Measurements from ENCODE around the gene LINGO3. TPM values are rescaled to one million over a fixed set of nuclear protein-coding genes. Genes with fewer than 3 reads are reported as not detected.
"Not testable (repeated sequence)": the region's sequence is repeated elsewhere in the genome, so short reads cannot be mapped to it uniquely, and the experiment has no call there.

LINGO3 gene
- polyA plus RNA-seq, 3 donors, result 0.08 to 2.8 (median 2.2) TPM

GRCh38 chr19:2351591-2351990 lies 43.6 kb upstream of the LINGO3 start:
- 99% methylated on average over 26 of the region's 28 CpGs for WGBS (ENCODE audit: insufficient coverage)
- Mint-ChIP-seq H3K4me3 (no peak overlapping the region), H3K4me1 (no peaks in the 10 kb centered on the region), H3K36me3 (peaks cover 2 to 14% of the 10 kb centered on the region in 2 donors), H3K9me3 (no peaks in the 10 kb centered on the region), H3K27ac (no peak overlapping the region), H3K27me3 (ENCODE audit: low read depth in 3 of 3) (peaks cover 0 to 2% (median 0%) of the 10 kb centered on the region in 3 donors)
- DNase-seq, result no peak
- H3K9ac ChIP-seq (ENCODE audit: insufficient read depth, low read length, poor library complexity, severe bottlenecking), result no peak overlapping the region
- H4K20me1 ChIP-seq (ENCODE audit: insufficient read depth, low read length), result no peaks in the 10 kb centered on the region
- intact Hi-C loops (cut with micrococcal nuclease), result no loop called here
- no peak overlapping the region for H3K4me2 ChIP-seq (replicated peaks; ENCODE audit: extremely low read depth, low read length, poor library complexity, severe bottlenecking)
- H3K4me1 ChIP-seq (ENCODE audit: control insufficient read depth in 1 of 2, insufficient read depth in 2 of 2, low read length in 2 of 2), result no peaks in the 10 kb centered on the region
- no peaks in the 10 kb centered on the region for H3K79me2 ChIP-seq (ENCODE audit: insufficient read depth, low read length)
- H3K9me3 ChIP-seq (replicated peaks in 1 of 2; ENCODE audit: control insufficient read depth in 1 of 2, insufficient read depth in 1 of 2, low read length in 2 of 2), result no peaks in the 10 kb centered on the region
- no peak for TF ChIP-seq CTCF (IDR thresholded peaks at IDR 0.05)
- no peak overlapping the region for H3K27ac ChIP-seq (ENCODE audit: low read depth in 1 of 2, low read length in 2 of 2)
- H3K4me3 ChIP-seq (replicated peaks in 1 of 3; ENCODE audit: low read depth in 2 of 3, low read length in 3 of 3), result no peak overlapping the region
- H3K27me3 ChIP-seq (ENCODE audit: control insufficient read depth in 2 of 2, insufficient read depth in 2 of 2, low read length in 2 of 2), result no peaks in the 10 kb centered on the region
- H2AFZ ChIP-seq (ENCODE audit: insufficient read depth, low read depth, low read length, poor library complexity, severe bottlenecking), result no peak overlapping the region
- peaks cover 13 to 26% of the 10 kb centered on the region in 2 donors for H3K36me3 ChIP-seq (replicated peaks in 1 of 2; ENCODE audit: control insufficient read depth in 1 of 2, insufficient read depth in 2 of 2, low read length in 2 of 2)

GRCh38 chr19:2350656-2351055 lies 42.7 kb upstream of the LINGO3 start:
- Histone ChIP-seq H3K9me3 (replicated peaks in 1 of 2; ENCODE audit: control insufficient read depth in 1 of 2, insufficient read depth in 1 of 2, low read length in 2 of 2) (no peaks in the 10 kb centered on the region), H3K79me2 (ENCODE audit: insufficient read depth, low read length) (no peaks in the 10 kb centered on the region), H3K36me3 (replicated peaks in 1 of 2; ENCODE audit: control insufficient read depth in 1 of 2, insufficient read depth in 2 of 2, low read length in 2 of 2) (peaks cover 16 to 26% of the 10 kb centered on the region in 2 donors), H3K4me1 (ENCODE audit: control insufficient read depth in 1 of 2, insufficient read depth in 2 of 2, low read length in 2 of 2) (no peaks in the 10 kb centered on the region), H3K9ac (ENCODE audit: insufficient read depth, low read length, poor library complexity, severe bottlenecking) (no peak overlapping the region), H2AFZ (ENCODE audit: insufficient read depth, low read depth, low read length, poor library complexity, severe bottlenecking) (no peak overlapping the region), H3K4me2 (replicated peaks; ENCODE audit: extremely low read depth, low read length, poor library complexity, severe bottlenecking) (no peak overlapping the region), H4K20me1 (ENCODE audit: insufficient read depth, low read length) (no peaks in the 10 kb centered on the region), H3K4me3 (replicated peaks in 1 of 3; ENCODE audit: low read depth in 2 of 3, low read length in 3 of 3) (no peak overlapping the region), H3K27ac (ENCODE audit: low read depth in 1 of 2, low read length in 2 of 2) (no peak overlapping the region), H3K27me3 (ENCODE audit: control insufficient read depth in 2 of 2, insufficient read depth in 2 of 2, low read length in 2 of 2) (no peaks in the 10 kb centered on the region)
- H3K4me3 Mint-ChIP-seq, result no peak overlapping the region
- WGBS (ENCODE audit: insufficient coverage), result 95% methylated on average over 16 of the region's 16 CpGs
- intact Hi-C loops (cut with micrococcal nuclease), result no loop called here
- DNase-seq, result no peak
- peaks cover 0 to 3% (median 0%) of the 10 kb centered on the region in 3 donors for H3K27me3 Mint-ChIP-seq (ENCODE audit: low read depth in 3 of 3)
- H3K27ac Mint-ChIP-seq, result no peak overlapping the region
- H3K9me3 Mint-ChIP-seq, result no peaks in the 10 kb centered on the region
- H3K36me3 Mint-ChIP-seq, result peaks cover 4 to 17% of the 10 kb centered on the region in 2 donors
- H3K4me1 Mint-ChIP-seq, result no peaks in the 10 kb centered on the region
- no peak for TF ChIP-seq CTCF (IDR thresholded peaks at IDR 0.05)

GRCh38 chr19:2349818-2350217 lies 41.9 kb upstream of the LINGO3 start:
- intact Hi-C loops (cut with micrococcal nuclease); H3K79me2 ChIP-seq (ENCODE audit: insufficient read depth, low read length); H3K4me3 ChIP-seq (replicated peaks in 1 of 3; ENCODE audit: low read depth in 2 of 3, low read length in 3 of 3); H3K9ac ChIP-seq (ENCODE audit: insufficient read depth, low read length, poor library complexity, severe bottlenecking); H2AFZ ChIP-seq (ENCODE audit: insufficient read depth, low read depth, low read length, poor library complexity, severe bottlenecking); H3K27me3 ChIP-seq (ENCODE audit: control insufficient read depth in 2 of 2, insufficient read depth in 2 of 2, low read length in 2 of 2); H3K27ac ChIP-seq (ENCODE audit: low read depth in 1 of 2, low read length in 2 of 2); DNase-seq; H3K9me3 Mint-ChIP-seq; H3K4me3 Mint-ChIP-seq; H3K9me3 ChIP-seq (replicated peaks in 1 of 2; ENCODE audit: control insufficient read depth in 1 of 2, insufficient read depth in 1 of 2, low read length in 2 of 2); H3K4me1 Mint-ChIP-seq; H4K20me1 ChIP-seq (ENCODE audit: insufficient read depth, low read length); H3K27me3 Mint-ChIP-seq (ENCODE audit: low read depth in 3 of 3); H3K4me1 ChIP-seq (ENCODE audit: control insufficient read depth in 1 of 2, insufficient read depth in 2 of 2, low read length in 2 of 2); H3K27ac Mint-ChIP-seq; H3K4me2 ChIP-seq (replicated peaks; ENCODE audit: extremely low read depth, low read length, poor library complexity, severe bottlenecking): not testable (repeated sequence)
- H3K36me3 ChIP-seq (replicated peaks in 1 of 2; ENCODE audit: control insufficient read depth in 1 of 2, insufficient read depth in 2 of 2, low read length in 2 of 2), result peaks cover 16 to 26% of the 10 kb centered on the region in 2 donors
- WGBS (ENCODE audit: insufficient coverage), result 94% methylated on average over 24 of the region's 24 CpGs
- H3K36me3 Mint-ChIP-seq, result peaks cover 7 to 18% of the 10 kb centered on the region in 2 donors

Measured in CD14-positive monocyte (primary cell).